Neuronal stem cell (in vitro differentiated cells): ENCODE measurements around the gene COL5A1.

Source experiments
- DNase-seq: peaks from one replicate; pipeline ENCODE4 v3.0.0-alpha.2; 2013; ENCODE audit warnings: low spot score
- H2AFZ ChIP-seq: one replicate; pipeline ENCODE4 v1.6.1; 2013; ENCODE audit warnings: mild to moderate bottlenecking, low read length, inconsistent platforms
- H2AK5ac ChIP-seq: 2 replicates; pipeline ENCODE4 v1.6.1; 2013; ENCODE audit warnings: low read depth, mild to moderate bottlenecking, inconsistent platforms, low read length, moderate library complexity, mixed read lengths
- H2BK120ac ChIP-seq: 2 replicates; pipeline ENCODE4 v1.6.1; 2013; ENCODE audit warnings: low read depth, mild to moderate bottlenecking, inconsistent platforms, low read length, moderate library complexity, mixed read lengths
- H2BK12ac ChIP-seq: one replicate; pipeline ENCODE4 v1.6.1; 2013; ENCODE audit warnings: low read length, inconsistent platforms
- H2BK15ac ChIP-seq: 2 replicates; pipeline ENCODE4 v1.6.1; 2013; ENCODE audit warnings: mild to moderate bottlenecking, low read length, inconsistent platforms, mixed read lengths
- H2BK5ac ChIP-seq: one replicate; pipeline ENCODE4 v1.6.1; 2013; ENCODE audit warnings: inconsistent platforms, mild to moderate bottlenecking, low read length, moderate library complexity
- H3K14ac ChIP-seq: one replicate; pipeline ENCODE4 v1.6.1; 2013; ENCODE audit warnings: low read length, inconsistent platforms
- H3K18ac ChIP-seq: 2 replicates; pipeline ENCODE4 v1.6.1; 2013; ENCODE audit warnings: low read length, inconsistent platforms
- H3K23ac ChIP-seq: 2 replicates; pipeline ENCODE4 v1.6.1; 2013; ENCODE audit warnings: low read depth, mild to moderate bottlenecking, mixed read lengths, low read length, inconsistent platforms; ENCODE audit not compliant: poor library complexity
- H3K27ac ChIP-seq: replicated peaks from 3 replicates; pipeline ENCODE4 v1.5.1; 2013; ENCODE audit warnings: low read length, inconsistent platforms
- H3K27me3 ChIP-seq, 3 experiments: 2 replicates each; pipeline ENCODE4 v1.6.1; 2013; ENCODE audit warnings: low read length in 3 of 3, mild to moderate bottlenecking in 2 of 3, inconsistent platforms in 1 of 3, low read depth in 1 of 3, mixed read lengths in 1 of 3, moderate library complexity in 1 of 3; ENCODE audit not compliant: control insufficient read depth in 3 of 3, insufficient read depth in 3 of 3
- H3K36me3 ChIP-seq, 2 donors: replicated peaks in 1 of 2; 2 replicates each; pipeline ENCODE4 v1.6.1; 2013; ENCODE audit warnings: low read length in 2 of 2; ENCODE audit not compliant: control insufficient read depth in 2 of 2, insufficient read depth in 2 of 2
- H3K4ac ChIP-seq: 2 replicates; pipeline ENCODE4 v1.6.1; 2013; ENCODE audit warnings: inconsistent platforms, mild to moderate bottlenecking, low read length, moderate library complexity
- H3K4me1 ChIP-seq, 2 donors: 1 replicate in 1 of 2; 2 replicates in 1 of 2; pipeline ENCODE4 v1.6.1; 2013; ENCODE audit warnings: low read length in 2 of 2, low read depth in 1 of 2; ENCODE audit not compliant: control insufficient read depth in 2 of 2, insufficient read depth in 1 of 2
- H3K4me2 ChIP-seq: one replicate; pipeline ENCODE4 v1.6.1; 2013; ENCODE audit warnings: mild to moderate bottlenecking, low read length, inconsistent platforms; ENCODE audit not compliant: insufficient read depth, poor library complexity, severe bottlenecking
- H3K4me3 ChIP-seq, 2 donors: 2 replicates each; pipeline ENCODE4 v1.5.1; 2013; ENCODE audit warnings: low read length in 2 of 2, mild to moderate bottlenecking in 2 of 2, inconsistent platforms in 1 of 2, moderate library complexity in 1 of 2
- H3K79me1 ChIP-seq: one replicate; pipeline ENCODE4 v1.6.1; 2013; ENCODE audit warnings: low read depth, mild to moderate bottlenecking, inconsistent platforms, low read length, moderate library complexity
- H3K9ac ChIP-seq: one replicate; pipeline ENCODE4 v1.6.1; 2013; ENCODE audit warnings: mild to moderate bottlenecking, low read depth, low read length, inconsistent platforms; ENCODE audit not compliant: poor library complexity
- H3K9me3 ChIP-seq, 2 donors: replicated peaks in 1 of 2; 2 replicates each; pipeline versions ENCODE3 to v1.6.1; 2013; ENCODE audit warnings: low read length in 2 of 2, mild to moderate bottlenecking in 2 of 2, inconsistent platforms in 1 of 2, low read depth in 1 of 2, mixed read lengths in 1 of 2, moderate library complexity in 1 of 2; ENCODE audit not compliant: control insufficient read depth in 2 of 2, insufficient read depth in 1 of 2
- H4K8ac ChIP-seq: one replicate; pipeline ENCODE4 v1.6.1; 2013; ENCODE audit warnings: low read depth, mild to moderate bottlenecking, inconsistent platforms, low read length, moderate library complexity
- H4K91ac ChIP-seq: one replicate; pipeline ENCODE4 v1.6.1; 2013; ENCODE audit warnings: low read length, low read depth, mild to moderate bottlenecking, inconsistent platforms; ENCODE audit not compliant: poor library complexity
- WGBS, 2 donors: extraction: QIAGEN DNeasy Blood & Tissue Kit; methylation state at CpG; one replicate each; pipeline ENCODE4 v1.1.7; 2013; ENCODE audit warnings: missing lambda C conversion rate in 2 of 2, mixed read lengths in 1 of 2; ENCODE audit not compliant: insufficient read length in 2 of 2, insufficient replicate concordance in 1 of 2; ENCODE audit errors: extremely low coverage in 2 of 2; 5-methylcytosine and 5-hydroxymethylcytosine counted together

Gene COL5A1

GRCh38 chr9:134644725-134645606 is 3.4 kb downstream of the COL5A1 start:
- H3K23ac ChIP-seq = no peak overlapping the region
- H3K79me1 ChIP-seq = peaks cover 3% of the 10 kb centered on the region
- H4K91ac ChIP-seq = no peak overlapping the region
- no peaks in the 10 kb centered on the region for H3K36me3 ChIP-seq
- no peak overlapping the region for H3K4me2 ChIP-seq
- peaks cover 0 to 2% of the 10 kb centered on the region in 2 donors for H3K9me3 ChIP-seq
- no peak overlapping the region for H2AFZ ChIP-seq
- peak overlapping the region; percentile 19 for H2BK5ac ChIP-seq
- H2AK5ac ChIP-seq = peak overlapping the region; percentile 86
- no CpG with 5 or more reads among the region's 22 CpGs for WGBS, 2 donors
- no peak overlapping the region for H3K9ac ChIP-seq
- no peak overlapping the region for H4K8ac ChIP-seq
- peak overlapping the region; percentile 90 for H2BK12ac ChIP-seq
- peak overlapping the region in 1 of 2 donors; percentile 13 for H3K4me3 ChIP-seq
- no peak overlapping the region for H3K27ac ChIP-seq
- peaks cover 2 to 34% of the 10 kb centered on the region in 2 donors for H3K4me1 ChIP-seq
- peak overlapping the region; percentile 95 for H3K14ac ChIP-seq
- no peak for DNase-seq
- H2BK120ac ChIP-seq = peak overlapping the region; percentile 10
- peak overlapping the region; percentile 70 for H3K18ac ChIP-seq
- H3K27me3 ChIP-seq = peaks cover 0 to 70% (median 12%) of the 10 kb centered on the region in 3 experiments
- peak overlapping the region; percentile 80 for H2BK15ac ChIP-seq
- no peak overlapping the region for H3K4ac ChIP-seq

GRCh38 chr9:134645607-134646365 is 4.2 kb downstream of the COL5A1 start:
- H2BK12ac ChIP-seq = peak overlapping the region; percentile 90
- H2BK120ac ChIP-seq = peak overlapping the region; percentile 10
- peaks cover 2 to 33% of the 10 kb centered on the region in 2 donors for H3K4me1 ChIP-seq
- peak overlapping the region; percentile 86 for H2AK5ac ChIP-seq
- no peak overlapping the region for H3K4ac ChIP-seq
- peaks cover 0 to 2% of the 10 kb centered on the region in 2 donors for H3K9me3 ChIP-seq
- H3K27me3 ChIP-seq = peaks cover 0 to 62% (median 12%) of the 10 kb centered on the region in 3 experiments
- H4K91ac ChIP-seq = no peak overlapping the region
- H3K23ac ChIP-seq = no peak overlapping the region
- peak overlapping the region; percentile 66 for H2BK5ac ChIP-seq
- no peak overlapping the region for H3K4me2 ChIP-seq
- no peak overlapping the region for H3K9ac ChIP-seq
- peak overlapping the region in 1 of 2 donors; percentile 13 for H3K4me3 ChIP-seq
- H3K18ac ChIP-seq = peak overlapping the region; percentile 38
- peak overlapping the region; percentile 80 for H2BK15ac ChIP-seq
- H3K14ac ChIP-seq = no peak overlapping the region
- DNase-seq = no peak
- H2AFZ ChIP-seq = no peak overlapping the region
- no peaks in the 10 kb centered on the region for H3K36me3 ChIP-seq
- WGBS, 2 donors = no CpG with 5 or more reads among the region's 9 CpGs
- H4K8ac ChIP-seq = no peak overlapping the region
- peaks cover 7% of the 10 kb centered on the region for H3K79me1 ChIP-seq
- H3K27ac ChIP-seq = no peak overlapping the region

DNA sequence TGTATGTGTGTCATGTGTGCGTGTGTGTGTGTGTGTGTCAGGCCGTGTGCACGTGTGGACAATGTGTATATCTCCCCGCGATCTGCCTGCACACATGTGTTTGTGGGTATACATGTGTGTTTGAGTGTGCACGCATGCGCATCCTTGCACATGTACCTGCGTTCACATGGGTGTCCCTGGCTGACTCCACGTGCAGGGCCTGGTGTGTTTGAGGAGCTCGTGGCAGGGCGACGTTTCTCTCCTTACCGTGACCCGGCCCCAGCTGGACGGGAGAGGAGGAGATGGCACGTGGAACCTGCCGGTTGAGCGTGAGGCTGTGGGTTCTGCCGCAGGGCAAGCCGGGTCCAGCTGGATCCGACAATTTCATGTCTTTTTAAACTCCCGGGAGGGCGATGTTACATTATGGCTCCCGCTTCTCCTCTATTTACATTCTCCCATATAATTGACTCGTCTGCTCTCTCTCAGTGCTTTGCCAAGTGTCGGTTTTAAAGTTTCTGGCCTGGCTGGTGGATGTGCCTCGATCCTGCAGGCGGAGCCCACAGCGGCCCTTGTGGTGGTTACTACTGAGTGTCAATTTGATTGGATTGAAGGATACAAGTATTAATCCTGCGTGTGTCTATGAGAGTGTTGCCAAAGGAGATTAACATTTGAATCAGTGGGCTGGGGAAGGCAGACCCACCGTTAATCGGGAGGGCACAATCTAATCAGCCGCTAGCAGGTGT is 5.9 kb downstream of the COL5A1 start:
- no peak overlapping the region for H3K4me2 ChIP-seq
- H3K27me3 ChIP-seq = peaks cover 0 to 45% (median 9%) of the 10 kb centered on the region in 3 experiments
- H3K9ac ChIP-seq = peak overlapping the region; percentile 75
- H4K8ac ChIP-seq = no peak overlapping the region
- no peak overlapping the region for H2BK120ac ChIP-seq
- peak overlapping the region; percentile 12 for H3K23ac ChIP-seq
- DNase-seq = no peak
- peaks cover 7% of the 10 kb centered on the region for H3K79me1 ChIP-seq
- no peak overlapping the region for H3K18ac ChIP-seq
- H2AK5ac ChIP-seq = no peak overlapping the region
- H3K27ac ChIP-seq = no peak overlapping the region
- H3K36me3 ChIP-seq = no peaks in the 10 kb centered on the region
- no peak overlapping the region for H2BK15ac ChIP-seq
- no peak overlapping the region for H2BK5ac ChIP-seq
- WGBS, 2 donors = no CpG with 5 or more reads among the region's 33 CpGs
- H3K4ac ChIP-seq = no peak overlapping the region
- no peak overlapping the region for H2AFZ ChIP-seq
- no peak overlapping the region for H3K14ac ChIP-seq
- H2BK12ac ChIP-seq = no peak overlapping the region
- peak overlapping the region in 1 of 2 donors; percentile 61 for H3K4me3 ChIP-seq
- peaks cover 0 to 28% of the 10 kb centered on the region in 2 donors for H3K4me1 ChIP-seq
- H4K91ac ChIP-seq = no peak overlapping the region
- H3K9me3 ChIP-seq = peaks cover 0 to 2% of the 10 kb centered on the region in 2 donors
